Colonic mucosa (tissue), 4 donors: Measurements from ENCODE around the gene MAPT. TPM values are rescaled to one million over a fixed set of nuclear protein-coding genes. Genes with fewer than 3 reads are reported as not detected.

Experiments used
- DNase-seq: peaks from one replicate; pipeline ENCODE4 v3.0.0-alpha.2; 2020
- H3K27ac ChIP-seq: fragments of 200-600 bp; one replicate; pipeline ENCODE4 v1.8.0; 2021
- H3K27me3 ChIP-seq: fragments of 200-600 bp; one replicate; pipeline ENCODE4 v1.8.0; 2021
- H3K36me3 ChIP-seq: fragments of 200-600 bp; one replicate; pipeline ENCODE4 v1.8.0; 2021
- H3K4me1 ChIP-seq: fragments of 200-600 bp; one replicate; pipeline ENCODE4 v1.8.0; 2021; ENCODE audit warnings: mild to moderate bottlenecking
- H3K4me3 ChIP-seq: fragments of 200-600 bp; one replicate; pipeline ENCODE4 v1.8.0; 2021
- H3K9ac ChIP-seq, 2 donors: one replicate each; pipeline ENCODE4 v1.7.0; 2013; ENCODE audit warnings: control low read depth in 2 of 2, low read depth in 2 of 2, low read length in 2 of 2
- H3K9me3 ChIP-seq: fragments of 200-600 bp; one replicate; pipeline ENCODE4 v1.8.0; 2021
- CTCF ChIP-seq: fragments of 200-600 bp; IDR thresholded peaks from one replicate; pipeline ENCODE4 v1.8.0; 2022; ENCODE audit warnings: antibody characterized with exemption, mild to moderate bottlenecking
- intact Hi-C: fragments of 100-400 bp; cut with DNase I; formaldehyde crosslinking; loops from one replicate; pipeline ENCODE4 v1.14.1; 2022
- total RNA-seq, 2 donors: library from RNA; stranded (reverse); fragmentation: NEBNext Ultra II Directional in 1 of 2; extraction: Animal tissue kit (Norgen Biotek cat#: 25700) in 1 of 2; gene quantifications; one replicate each; pipeline ENCODE4 v1.2.1, GENCODE V29; 2021
- donor health status: healthy.
- donor health status: DM: no; HTN: no; CAD: no.
- donor health status: DM: no; HTN: no; CAD: no.

The MAPT gene
- total RNA-seq, 2 donors from 2014 or later, result 0.37 to 2.9 TPM

GRCh38 chr17:45920083-45920482 is 25.7 kb downstream of the MAPT start:
- H3K27me3 ChIP-seq, result no peaks in the 10 kb centered on the region
- H3K27ac ChIP-seq, result no peak overlapping the region
- H3K9me3 ChIP-seq, result no peaks in the 10 kb centered on the region
- H3K4me3 ChIP-seq, result no peak overlapping the region
- no peaks in the 10 kb centered on the region for H3K4me1 ChIP-seq
- intact Hi-C loops, result no loop called here
- H3K36me3 ChIP-seq, result no peaks in the 10 kb centered on the region
- H3K9ac ChIP-seq, result no peak overlapping the region
- TF ChIP-seq CTCF, result no peak
- no peak for DNase-seq

DNA sequence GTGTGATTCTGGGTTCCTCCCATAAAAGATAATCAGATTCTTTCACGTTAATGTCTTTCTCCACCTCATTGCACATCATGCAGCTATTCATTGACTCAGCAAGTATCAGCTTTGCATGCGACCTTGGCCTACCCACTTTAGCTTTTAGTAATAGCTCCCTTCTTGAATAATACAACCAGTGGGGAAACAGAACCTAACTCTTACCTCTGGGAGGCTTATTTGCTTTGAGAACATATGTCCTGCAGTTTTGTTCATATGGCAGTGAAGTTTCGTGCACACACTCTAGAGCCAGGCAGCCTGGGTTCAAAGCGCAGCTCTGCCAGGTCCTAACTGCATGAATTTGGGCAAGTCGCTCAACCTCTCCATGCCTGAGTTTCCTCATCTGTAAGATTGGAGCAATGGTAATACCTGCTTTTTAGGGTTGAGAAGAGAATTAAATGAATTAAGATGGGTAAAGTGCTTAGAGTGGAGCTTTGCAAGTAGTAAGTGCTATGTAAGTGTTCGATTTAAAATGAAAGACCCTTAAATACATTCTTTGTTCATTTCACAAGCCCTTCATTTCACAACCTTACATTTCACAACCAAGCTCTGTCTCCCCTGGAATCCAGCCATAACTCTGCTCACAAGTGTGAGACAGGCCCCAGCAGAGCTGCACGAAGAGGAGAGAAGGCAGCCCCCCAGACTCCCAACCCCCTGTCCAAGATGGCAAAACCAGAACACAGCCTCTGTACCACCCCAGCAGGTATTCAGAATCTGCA is 29.3 kb downstream of the MAPT start:
- intact Hi-C loops, result no loop called here
- no peak for DNase-seq
- no peak for TF ChIP-seq CTCF
- H3K27ac ChIP-seq, result no peak overlapping the region
- H3K4me3 ChIP-seq, result no peak overlapping the region
- H3K27me3 ChIP-seq, result no peaks in the 10 kb centered on the region
- H3K36me3 ChIP-seq, result no peaks in the 10 kb centered on the region
- H3K9me3 ChIP-seq, result no peaks in the 10 kb centered on the region
- H3K9ac ChIP-seq, result no peak overlapping the region
- H3K4me1 ChIP-seq, result no peaks in the 10 kb centered on the region

DNA sequence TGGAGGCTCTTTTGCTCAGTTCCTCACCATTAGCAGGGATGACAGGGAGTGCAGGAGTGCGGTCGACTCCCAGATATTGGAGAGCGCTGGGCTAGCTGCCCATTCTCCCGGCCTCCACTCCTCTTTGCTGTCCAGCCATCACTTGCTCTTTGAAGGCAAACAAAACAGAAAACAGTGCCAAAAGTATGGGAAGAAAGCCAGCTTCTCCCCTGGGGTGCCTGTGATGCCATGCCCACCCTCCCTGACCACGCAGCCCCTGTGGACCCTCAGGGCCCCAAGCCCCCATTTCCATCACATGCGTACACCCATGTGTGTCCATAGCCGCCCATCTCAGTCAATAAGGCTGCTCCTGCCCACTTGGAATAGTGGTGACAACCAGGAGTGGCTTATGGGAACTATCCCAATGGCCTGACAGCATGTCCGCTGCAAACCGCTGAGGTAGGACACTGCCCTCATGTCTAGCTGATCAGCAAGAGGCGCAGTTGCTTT is 30.0 kb downstream of the MAPT start:
- intact Hi-C loops, result no loop called here
- no peak for DNase-seq
- Histone ChIP-seq H3K27ac (no peak overlapping the region), H3K9me3 (no peaks in the 10 kb centered on the region), H3K27me3 (no peaks in the 10 kb centered on the region), H3K9ac (no peak overlapping the region), H3K4me1 (no peaks in the 10 kb centered on the region), H3K4me3 (no peak overlapping the region), H3K36me3 (no peaks in the 10 kb centered on the region)
- no peak for TF ChIP-seq CTCF

- Histone ChIP-seq H3K27me3 (no peaks in the 10 kb centered on the region), H3K4me1 (no peaks in the 10 kb centered on the region), H3K9ac (no peak overlapping the region), H3K27ac (no peak overlapping the region), H3K9me3 (no peaks in the 10 kb centered on the region), H3K36me3 (no peaks in the 10 kb centered on the region), H3K4me3 (no peak overlapping the region)
- intact Hi-C loops, result no loop called here
- TF ChIP-seq CTCF, result no peak
- DNase-seq, result no peak
These were observed 31.0 kb downstream of the MAPT start for GRCh38 chr17:45925311-45925710.

- intact Hi-C loops, result no loop called here
- H3K36me3 ChIP-seq, result no peaks in the 10 kb centered on the region
- no peak for DNase-seq
- H3K4me1 ChIP-seq, result no peaks in the 10 kb centered on the region
- no peaks in the 10 kb centered on the region for H3K9me3 ChIP-seq
- H3K4me3 ChIP-seq, result no peak overlapping the region
- no peak overlapping the region for H3K27ac ChIP-seq
- no peak for TF ChIP-seq CTCF
- no peaks in the 10 kb centered on the region for H3K27me3 ChIP-seq
- no peak overlapping the region for H3K9ac ChIP-seq
These were observed 32.9 kb downstream of the MAPT start for GRCh38 chr17:45927247-45927646.
